ENCODE results near the gene CRLF1. TPM values are rescaled to one million over a fixed set of nuclear protein-coding genes. Genes with fewer than 3 reads are reported as not detected.

Gene CRLF1
- total RNA-seq, 2 donors from 2014 or later = 10.4 to 10.5 TPM

- peaks cover 3% of the 10 kb centered on the region for H3K36me3 Mint-ChIP-seq (ENCODE audit: low read depth)
- no peaks in the 10 kb centered on the region for H3K4me1 ChIP-seq (ENCODE audit: control insufficient read depth, insufficient read depth, low read length)
- H3K4me3 Mint-ChIP-seq = peak within 1 kb of the TSS; percentile 87
- H3K4me3 ChIP-seq (ENCODE audit: low read length) = peak within 1 kb of the TSS; percentile 94
- peak within 1 kb of the TSS; percentile 86 for H3K27ac Mint-ChIP-seq
- H3K36me3 ChIP-seq (ENCODE audit: control insufficient read depth, insufficient read depth, low read length) = peaks cover 12% of the 10 kb centered on the region
- no peaks in the 10 kb centered on the region for H3K9me3 Mint-ChIP-seq
- H3K9me3 ChIP-seq (ENCODE audit: control insufficient read depth, low read length) = no peaks in the 10 kb centered on the region
- peak within 1 kb of the TSS; percentile 46 for H3K27ac ChIP-seq (ENCODE audit: low read depth, low read length)
- TF ChIP-seq CTCF (conservative IDR thresholded peaks at IDR 0.05) = no peak
- no peaks in the 10 kb centered on the region for H3K27me3 Mint-ChIP-seq (ENCODE audit: insufficient read depth)
- H3K27me3 ChIP-seq (ENCODE audit: control insufficient read depth, insufficient read depth, low read length, poor library complexity, severe bottlenecking) = no peaks in the 10 kb centered on the region
- DNase-seq = peak; percentile 93
- H3K9ac ChIP-seq (ENCODE audit: extremely low read depth, low read length, poor library complexity, severe bottlenecking) = peak within 1 kb of the TSS; percentile 66
- H3K4me1 Mint-ChIP-seq = peaks cover 6% of the 10 kb centered on the region
- WGBS, 2 experiments (ENCODE audit: insufficient coverage in 1 of 2, insufficient read length in 1 of 2) = 2 to 4% methylated on average over 20 to 58 of the region's 58 CpGs
These were observed 49.0 kb downstream of the CRLF1 start, which contains the start of gene KXD1 for GRCh38 chr19:18557411-18558201. KXD1 (plus strand) TSS chr19:18557870; CDS start chr19:18562057, 4,187 bp downstream.

GRCh38 chr19:18551631-18552030, 55.0 kb downstream of the CRLF1 start:
- no peak overlapping the region for H3K27ac ChIP-seq (ENCODE audit: low read depth, low read length)
- Mint-ChIP-seq H3K9me3 (no peaks in the 10 kb centered on the region), H3K27ac (no peak overlapping the region), H3K36me3 (ENCODE audit: low read depth) (no peaks in the 10 kb centered on the region), H3K4me1 (no peaks in the 10 kb centered on the region), H3K27me3 (ENCODE audit: insufficient read depth) (no peaks in the 10 kb centered on the region), H3K4me3 (no peak overlapping the region)
- H3K9ac ChIP-seq (ENCODE audit: extremely low read depth, low read length, poor library complexity, severe bottlenecking) = no peak overlapping the region
- 90 to 91% methylated on average over 6 of the region's 6 CpGs for WGBS, 2 experiments (ENCODE audit: insufficient coverage in 1 of 2, insufficient read length in 1 of 2)
- H3K9me3 ChIP-seq (ENCODE audit: control insufficient read depth, low read length) = no peaks in the 10 kb centered on the region
- no peaks in the 10 kb centered on the region for H3K36me3 ChIP-seq (ENCODE audit: control insufficient read depth, insufficient read depth, low read length)
- no peaks in the 10 kb centered on the region for H3K4me1 ChIP-seq (ENCODE audit: control insufficient read depth, insufficient read depth, low read length)
- DNase-seq = no peak
- TF ChIP-seq CTCF (conservative IDR thresholded peaks at IDR 0.05) = no peak
- no peak overlapping the region for H3K4me3 ChIP-seq (ENCODE audit: low read length)
- no peaks in the 10 kb centered on the region for H3K27me3 ChIP-seq (ENCODE audit: control insufficient read depth, insufficient read depth, low read length, poor library complexity, severe bottlenecking)

- H3K27ac ChIP-seq (ENCODE audit: low read depth, low read length) = no peak overlapping the region
- no peaks in the 10 kb centered on the region for H3K27me3 ChIP-seq (ENCODE audit: control insufficient read depth, insufficient read depth, low read length, poor library complexity, severe bottlenecking)
- H3K36me3 ChIP-seq (ENCODE audit: control insufficient read depth, insufficient read depth, low read length) = peaks cover 29% of the 10 kb centered on the region
- H3K27ac Mint-ChIP-seq = peak overlapping the region; percentile 90
- H3K4me1 ChIP-seq (ENCODE audit: control insufficient read depth, insufficient read depth, low read length) = no peaks in the 10 kb centered on the region
- DNase-seq = peak; percentile 84
- TF ChIP-seq CTCF (conservative IDR thresholded peaks at IDR 0.05) = no peak
- H3K9me3 Mint-ChIP-seq = no peaks in the 10 kb centered on the region
- no peaks in the 10 kb centered on the region for H3K27me3 Mint-ChIP-seq (ENCODE audit: insufficient read depth)
- WGBS, 2 experiments (ENCODE audit: insufficient coverage in 1 of 2, insufficient read length in 1 of 2) = 0 to 11% methylated on average over 1 to 12 of the region's 12 CpGs
- H3K9ac ChIP-seq (ENCODE audit: extremely low read depth, low read length, poor library complexity, severe bottlenecking) = no peak overlapping the region
- peak overlapping the region; percentile 77 for H3K4me3 Mint-ChIP-seq
- H3K36me3 Mint-ChIP-seq (ENCODE audit: low read depth) = peaks cover 28% of the 10 kb centered on the region
- H3K4me1 Mint-ChIP-seq = peaks cover 9% of the 10 kb centered on the region
- H3K9me3 ChIP-seq (ENCODE audit: control insufficient read depth, low read length) = no peaks in the 10 kb centered on the region
- peak overlapping the region; percentile 67 for H3K4me3 ChIP-seq (ENCODE audit: low read length)
These were observed 62.7 kb downstream of the CRLF1 start for GRCh38 chr19:18543814-18544475.

Other genes with a start within 250 kb of the CRLF1 start
- gene GDF15, start 220.6 kb downstream of the CRLF1 start, total RNA-seq = 1 to 10 TPM in 1 of 2 donors, under 1 TPM in 1; 0.90 to 2.2 TPM
- gene LRRC25, start 209.2 kb downstream of the CRLF1 start, total RNA-seq = not detected
- 10 to 100 TPM; 35.9 to 43.5 TPM for gene SSBP4, start 187.4 kb downstream of the CRLF1 start, total RNA-seq
- gene ISYNA1, start 168.7 kb downstream of the CRLF1 start, total RNA-seq = 100 to 1,000 TPM; 156 to 212 TPM
- 10 to 100 TPM; 10.9 to 15.4 TPM for gene ELL, start 84.7 kb downstream of the CRLF1 start, total RNA-seq
- 100 to 1,000 TPM; 277 to 336 TPM for gene FKBP8, start 63.2 kb downstream of the CRLF1 start, total RNA-seq
- 100 to 1,000 TPM; 108 to 115 TPM for gene KXD1, start 48.9 kb downstream of the CRLF1 start, total RNA-seq
- gene UBA52, start 34.9 kb downstream of the CRLF1 start, total RNA-seq = 1,000 to 10,000 TPM; 1,143 to 1,222 TPM
- gene REX1BD, start 18.0 kb downstream of the CRLF1 start, total RNA-seq = 10 to 100 TPM; 76.9 to 83.9 TPM
- 1 to 10 TPM; 5.0 to 7.2 TPM for gene TMEM59L, start 6.1 kb upstream of the CRLF1 start, total RNA-seq
- gene KLHL26, start 30.2 kb upstream of the CRLF1 start, total RNA-seq = 10 to 100 TPM in 1 of 2 donors, 1 to 10 TPM in 1; 9.4 to 11.2 TPM
- gene CRTC1, start 76.9 kb upstream of the CRLF1 start, total RNA-seq = 10 to 100 TPM; 26.6 to 29.7 TPM
- not detected for gene COMP, start 184.5 kb upstream of the CRLF1 start, total RNA-seq
- 10 to 100 TPM; 82.1 to 87.3 TPM for gene UPF1, start 225.2 kb upstream of the CRLF1 start, total RNA-seq